ENCODE measurements around the gene TELO2.

The TELO2 gene

GRCh38 chr16:1554826-1555445 lies 61.8 kb downstream of the TELO2 start:
- no peak for DNase-seq (ENCODE audit: low read depth)

GRCh38 chr16:1556254-1556653 lies 63.1 kb downstream of the TELO2 start:
- DNase-seq (ENCODE audit: low read depth) = no peak

GRCh38 chr16:1557074-1557473 lies 63.9 kb downstream of the TELO2 start:
- DNase-seq (ENCODE audit: low read depth) = no peak

DNA sequence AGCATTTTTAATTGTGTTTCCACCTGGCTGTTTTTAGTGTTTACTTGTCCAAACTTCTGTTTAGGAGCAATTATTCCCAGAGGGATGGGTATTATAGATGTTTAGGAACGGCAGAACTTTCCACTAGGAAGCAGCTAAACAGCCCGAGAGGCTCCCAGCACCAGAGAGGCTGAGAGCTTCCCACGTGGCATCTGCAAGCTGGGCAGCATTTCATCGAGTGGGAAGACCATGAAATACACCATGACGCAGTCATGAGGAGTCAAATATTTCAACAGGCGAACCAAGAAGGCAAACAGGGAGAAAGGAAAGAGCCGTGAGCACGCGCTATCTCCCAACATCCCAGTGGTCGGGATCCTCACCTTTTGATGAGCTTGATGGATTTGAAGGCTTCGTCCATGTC lies 64.4 kb downstream of the TELO2 start:
- no peak for DNase-seq (ENCODE audit: low read depth)

GRCh38 chr16:1559446-1559975 lies 66.4 kb downstream of the TELO2 start:
- no peak for DNase-seq (ENCODE audit: low read depth)

Measured in stimulated activated CD8-positive, alpha-beta memory T cell treated with anti-CD3 and anti-CD28 coated beads, Interleukin-12 subunit alpha, Interleukin-12 subunit beta, amount 100 ng/mL, for 1 hour (primary cell).